Measurements from ENCODE around the gene PCCA.

DNA sequence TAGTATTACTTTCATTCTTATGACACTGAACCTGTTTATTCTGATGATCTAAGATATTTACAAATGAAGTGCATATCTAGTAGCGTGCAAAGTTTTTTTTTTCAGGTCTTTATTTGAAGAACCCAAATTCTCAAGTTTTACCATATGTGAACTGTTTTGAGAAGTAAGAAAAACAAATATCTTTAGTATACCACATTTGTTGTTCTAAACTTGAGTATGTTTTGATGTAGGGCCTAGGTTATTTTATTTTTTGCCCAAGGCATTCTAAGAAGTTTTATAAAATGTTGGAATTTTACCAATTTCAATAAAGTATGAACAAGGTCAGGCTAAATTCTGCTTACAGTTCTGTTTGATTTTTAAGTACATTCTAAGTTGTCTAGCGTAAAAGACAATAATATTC lies 213.5 kb downstream of the PCCA start:
- TF ChIP-seq CTCF (IDR thresholded peaks at IDR 0.05) (no peak), POLR2A (IDR thresholded peaks at IDR 0.05) (no peak)

Data from Peyer's patch (tissue), 4 donors.